Inflammatory macrophage (primary cell): ENCODE results near the gene TMCO4.

ENCODE experiments used
- DNase-seq, 2 donors: peaks; one replicate each; pipeline ENCODE4 v3.0.0-alpha.2; 2020 to 2022

Gene TMCO4

GRCh38 chr1:19744886-19745285 lies 54.8 kb downstream of the TMCO4 start:
- DNase-seq, result no peak

GRCh38 chr1:19744335-19744743 lies 55.4 kb downstream of the TMCO4 start:
- peak; percentile 10 to 30 for DNase-seq

- no peak for DNase-seq
Measured at GRCh38 chr1:19743793-19744192, 55.9 kb downstream of the TMCO4 start.

GRCh38 chr1:19743180-19743579 lies 56.5 kb downstream of the TMCO4 start:
- no peak for DNase-seq

- no peak for DNase-seq
Measured at GRCh38 chr1:19739628-19740027, 60.1 kb downstream of the TMCO4 start.

GRCh38 chr1:19738669-19739068 lies 61.0 kb downstream of the TMCO4 start:
- no peak for DNase-seq

GRCh38 chr1:19738076-19738475 lies 61.6 kb downstream of the TMCO4 start:
- DNase-seq, result no peak

GRCh38 chr1:19737104-19737825 lies 62.5 kb downstream of the TMCO4 start:
- no peak for DNase-seq

GRCh38 chr1:19735440-19736127 lies 64.1 kb downstream of the TMCO4 start:
- DNase-seq, result no peak

- DNase-seq, result no peak
Measured at GRCh38 chr1:19734472-19734999, 65.2 kb downstream of the TMCO4 start.

GRCh38 chr1:19734056-19734455 lies 65.7 kb downstream of the TMCO4 start:
- DNase-seq, result no peak

- DNase-seq, result no peak
Measured at GRCh38 chr1:19733615-19734014, 66.1 kb downstream of the TMCO4 start.

GRCh38 chr1:19731311-19731821 lies 68.3 kb downstream of the TMCO4 start:
- DNase-seq, result no peak

- no peak for DNase-seq
Measured at GRCh38 chr1:19730793-19731192, 68.9 kb downstream of the TMCO4 start.

- DNase-seq, result no peak
Measured at GRCh38 chr1:19730232-19730631, 69.5 kb downstream of the TMCO4 start.

GRCh38 chr1:19728413-19729145 lies 71.1 kb downstream of the TMCO4 start:
- DNase-seq, result no peak

- no peak for DNase-seq
Measured at GRCh38 chr1:19725606-19726005, 74.1 kb downstream of the TMCO4 start.

- no peak for DNase-seq
Measured at GRCh38 chr1:19723874-19724273, 75.8 kb downstream of the TMCO4 start.

- no peak for DNase-seq
Measured at GRCh38 chr1:19720973-19721372, 78.7 kb downstream of the TMCO4 start.

GRCh38 chr1:19720174-19720573 lies 79.5 kb downstream of the TMCO4 start:
- no peak for DNase-seq

GRCh38 chr1:19717467-19717866 lies 82.2 kb downstream of the TMCO4 start:
- no peak for DNase-seq

GRCh38 chr1:19715334-19716203 lies 84.1 kb downstream of the TMCO4 start:
- peak; percentile 89 for DNase-seq
